ENCODE measurements around the gene CALML4. TPM values are rescaled to one million over a fixed set of nuclear protein-coding genes. Genes with fewer than 3 reads are reported as not detected.

CALML4 gene
- 1 to 10 TPM; 2.1 to 3.9 (median 3.7) TPM for total RNA-seq
- total RNA-seq (2013) = 5.5 TPM

- WGBS (ENCODE audit: insufficient coverage) = 56% methylated on average over 16 of the region's 16 CpGs
- H3K4me1 ChIP-seq (ENCODE audit: control insufficient read depth, insufficient read depth, low read length) = peaks cover 26% of the 10 kb centered on the region
- no peaks in the 10 kb centered on the region for H3K36me3 Mint-ChIP-seq
- no peak within 1 kb of the TSS for H3K27ac ChIP-seq (ENCODE audit: low read length)
- no peaks in the 10 kb centered on the region for H3K36me3 ChIP-seq (ENCODE audit: control insufficient read depth, insufficient read depth, low read length)
- H3K27me3 Mint-ChIP-seq (ENCODE audit: low read depth in 2 of 2) = no peaks in the 10 kb centered on the region
- no peaks in the 10 kb centered on the region for H3K9me3 ChIP-seq (ENCODE audit: control insufficient read depth, insufficient read depth, low read length)
- no peaks in the 10 kb centered on the region for H3K9me3 Mint-ChIP-seq
- H3K4me1 Mint-ChIP-seq = peaks cover 0 to 27% of the 10 kb centered on the region in 2 donors
- ATAC-seq (no peak), DNase-seq (no peak)
- H3K27ac Mint-ChIP-seq = no peak within 1 kb of the TSS
- no peak for TF ChIP-seq CTCF (IDR thresholded peaks at IDR 0.05)
- intact Hi-C loops (cut with micrococcal nuclease) = no loop called here
- no peak within 1 kb of the TSS for H3K4me3 Mint-ChIP-seq
- H3K27me3 ChIP-seq (ENCODE audit: control insufficient read depth, insufficient read depth, low read length) = no peaks in the 10 kb centered on the region
- no peak within 1 kb of the TSS for H3K4me3 ChIP-seq (ENCODE audit: low read length)
These were observed at the start of gene CALML4 for GRCh38 chr15:68204776-68205557. Gene CALML4 (minus strand): TSS chr15:68205332. CDS start chr15:68205247, 85 bp downstream.

DNA sequence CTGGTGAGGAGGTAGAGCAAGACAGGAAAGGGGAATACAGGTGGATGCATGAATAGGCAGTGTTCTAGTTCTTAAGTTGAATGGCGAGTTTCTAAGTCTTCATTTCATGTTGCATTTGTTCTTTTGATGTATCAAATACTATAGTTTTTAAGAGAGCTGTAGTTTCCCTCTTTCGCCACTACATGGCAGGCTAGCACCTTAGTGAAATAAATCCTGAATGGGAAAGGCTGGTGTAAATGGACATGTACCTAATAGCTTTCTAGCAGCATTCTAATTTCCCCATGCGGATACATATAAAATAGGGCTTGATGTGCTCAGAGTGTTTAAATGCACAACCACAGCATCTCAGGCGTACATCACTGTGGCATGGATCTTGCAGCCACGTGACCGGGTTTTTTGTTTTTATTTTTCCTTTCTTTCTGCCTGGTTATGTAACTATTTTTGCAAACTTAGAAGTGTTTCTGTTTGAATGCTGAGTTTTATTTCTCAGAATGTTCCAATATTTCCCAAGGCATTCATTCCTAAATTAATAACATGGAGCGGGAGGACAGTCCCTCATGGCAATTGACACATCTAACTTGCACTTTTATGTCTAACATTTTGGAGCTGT lies 47.9 kb upstream of the CALML4 start:
- H3K4me3 ChIP-seq (ENCODE audit: low read length) = no peak overlapping the region
- peak in 1 of 2 donors; percentile 77 for DNase-seq

GRCh38 chr15:68249058-68249713 lies 44.1 kb upstream of the CALML4 start:
- peaks cover 9% of the 10 kb centered on the region for H3K36me3 Mint-ChIP-seq
- no peaks in the 10 kb centered on the region for H3K4me1 Mint-ChIP-seq
- peaks cover 14 to 33% of the 10 kb centered on the region in 2 donors for H3K27me3 Mint-ChIP-seq (ENCODE audit: low read depth in 2 of 2)
- Histone ChIP-seq H3K27ac (ENCODE audit: low read length) (no peak overlapping the region), H3K36me3 (ENCODE audit: control insufficient read depth, insufficient read depth, low read length) (no peaks in the 10 kb centered on the region), H3K27me3 (ENCODE audit: control insufficient read depth, insufficient read depth, low read length) (no peaks in the 10 kb centered on the region), H3K4me1 (ENCODE audit: control insufficient read depth, insufficient read depth, low read length) (no peaks in the 10 kb centered on the region), H3K4me3 (ENCODE audit: low read length) (no peak overlapping the region), H3K9me3 (ENCODE audit: control insufficient read depth, insufficient read depth, low read length) (no peaks in the 10 kb centered on the region)
- no peak for ATAC-seq
- intact Hi-C loops (cut with micrococcal nuclease) = no loop called here
- no CpG with 5 or more reads among the region's 3 CpGs for WGBS (ENCODE audit: insufficient coverage)
- no peak for DNase-seq
- TF ChIP-seq CTCF (IDR thresholded peaks at IDR 0.05) = no peak
- no peaks in the 10 kb centered on the region for H3K9me3 Mint-ChIP-seq
- H3K27ac Mint-ChIP-seq = no peak overlapping the region
- no peak overlapping the region for H3K4me3 Mint-ChIP-seq

More for the DNA sequence above, 47.9 kb upstream of the CALML4 start:
- TF ChIP-seq CTCF (IDR thresholded peaks at IDR 0.05) = peak; percentile 76
- H3K4me1 ChIP-seq (ENCODE audit: control insufficient read depth, insufficient read depth, low read length) = peaks cover 10% of the 10 kb centered on the region
- H3K27me3 ChIP-seq (ENCODE audit: control insufficient read depth, insufficient read depth, low read length) = peaks cover 4% of the 10 kb centered on the region
- 50% methylated on average over 5 of the region's 7 CpGs for WGBS (ENCODE audit: insufficient coverage)
- peaks cover 21 to 27% of the 10 kb centered on the region in 2 donors for H3K27me3 Mint-ChIP-seq (ENCODE audit: low read depth in 2 of 2)
- intact Hi-C loops (cut with micrococcal nuclease) = loop anchor here (1.0 kb wide), 1 partner anchor 130 kb away; no protein-coding TSS in a partner anchor
- H3K4me3 Mint-ChIP-seq = no peak overlapping the region
- no peak overlapping the region for H3K27ac Mint-ChIP-seq
- peaks cover 0 to 5% of the 10 kb centered on the region in 2 donors for H3K4me1 Mint-ChIP-seq
- H3K27ac ChIP-seq (ENCODE audit: low read length) = no peak overlapping the region
- H3K9me3 Mint-ChIP-seq = no peaks in the 10 kb centered on the region
- H3K9me3 ChIP-seq (ENCODE audit: control insufficient read depth, insufficient read depth, low read length) = no peaks in the 10 kb centered on the region
- no peaks in the 10 kb centered on the region for H3K36me3 Mint-ChIP-seq
- peak; percentile 59 to 76 (median 68) for ATAC-seq
- no peaks in the 10 kb centered on the region for H3K36me3 ChIP-seq (ENCODE audit: control insufficient read depth, insufficient read depth, low read length)
